ENCODE measurements around the gene PTPRT. TPM values are rescaled to one million over a fixed set of nuclear protein-coding genes. Genes with fewer than 3 reads are reported as not detected.

The PTPRT gene
- polyA plus RNA-seq, 1 donor: 0.78 TPM

DNA sequence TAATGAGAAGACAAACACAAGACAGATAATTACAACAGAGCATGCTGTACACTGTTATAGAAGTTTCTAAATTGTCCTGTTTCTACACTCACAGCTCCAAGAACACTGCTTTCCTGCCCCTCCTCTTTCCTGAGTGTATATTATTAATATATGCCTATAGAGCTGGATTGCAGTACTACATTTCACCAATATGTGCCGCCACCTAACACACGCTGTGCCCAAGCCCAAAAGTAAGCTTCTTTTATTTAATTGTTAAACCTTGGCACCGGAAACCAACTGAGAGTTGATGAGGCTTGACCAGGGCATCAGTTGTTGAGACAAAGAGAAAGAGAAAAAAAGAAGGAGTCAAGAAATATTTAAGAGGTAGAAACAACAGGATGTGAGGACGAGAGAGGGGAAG lies 16.0 kb upstream of the PTPRT start:
- no peaks in the 10 kb centered on the region for H3K9me3 ChIP-seq (ENCODE audit: control insufficient read depth, low read depth, low read length)
- no peak overlapping the region for H3K27ac ChIP-seq (ENCODE audit: low read length)
- no peak for DNase-seq
- no peaks in the 10 kb centered on the region for H3K36me3 ChIP-seq (ENCODE audit: control insufficient read depth, insufficient read depth, low read length)
- no peak overlapping the region for H3K4me3 ChIP-seq (ENCODE audit: low read length)
- H3K27me3 ChIP-seq (ENCODE audit: control insufficient read depth, insufficient read depth, low read length): no peaks in the 10 kb centered on the region
- 86% methylated on average over 1 of the region's 4 CpGs for WGBS (ENCODE audit: insufficient coverage, low lambda C conversion rate)
- no peaks in the 10 kb centered on the region for H3K4me1 ChIP-seq (ENCODE audit: control insufficient read depth, insufficient read depth, low read length)

GRCh38 chr20:43202100-43202499 lies 12.4 kb upstream of the PTPRT start:
- Histone ChIP-seq H3K27me3 (ENCODE audit: control insufficient read depth, insufficient read depth, low read length) (no peaks in the 10 kb centered on the region), H3K4me1 (ENCODE audit: control insufficient read depth, insufficient read depth, low read length) (no peaks in the 10 kb centered on the region), H3K27ac (ENCODE audit: low read length) (no peak overlapping the region), H3K4me3 (ENCODE audit: low read length) (no peak overlapping the region), H3K36me3 (ENCODE audit: control insufficient read depth, insufficient read depth, low read length) (no peaks in the 10 kb centered on the region), H3K9me3 (ENCODE audit: control insufficient read depth, low read depth, low read length) (no peaks in the 10 kb centered on the region)
- WGBS (ENCODE audit: insufficient coverage, low lambda C conversion rate): 83% methylated on average over 2 of the region's 6 CpGs
- no peak for DNase-seq

GRCh38 chr20:43198607-43199006 lies 8.9 kb upstream of the PTPRT start:
- no peak overlapping the region for H3K4me3 ChIP-seq (ENCODE audit: low read length)

GRCh38 chr20:43196243-43196642 lies 6.5 kb upstream of the PTPRT start:
- Histone ChIP-seq H3K4me3 (ENCODE audit: low read length) (no peak overlapping the region), H3K27me3 (ENCODE audit: control insufficient read depth, insufficient read depth, low read length) (peaks cover 12% of the 10 kb centered on the region), H3K27ac (ENCODE audit: low read length) (no peak overlapping the region), H3K36me3 (ENCODE audit: control insufficient read depth, insufficient read depth, low read length) (no peaks in the 10 kb centered on the region), H3K9me3 (ENCODE audit: control insufficient read depth, low read depth, low read length) (no peaks in the 10 kb centered on the region), H3K4me1 (ENCODE audit: control insufficient read depth, insufficient read depth, low read length) (no peaks in the 10 kb centered on the region)
- no CpG with 5 or more reads among the region's 3 CpGs for WGBS (ENCODE audit: insufficient coverage, low lambda C conversion rate)
- no peak for DNase-seq

More at GRCh38 chr20:43198607-43199006, 8.9 kb upstream of the PTPRT start:
- Histone ChIP-seq H3K27me3 (ENCODE audit: control insufficient read depth, insufficient read depth, low read length) (no peaks in the 10 kb centered on the region), H3K9me3 (ENCODE audit: control insufficient read depth, low read depth, low read length) (no peaks in the 10 kb centered on the region), H3K4me1 (ENCODE audit: control insufficient read depth, insufficient read depth, low read length) (no peaks in the 10 kb centered on the region), H3K27ac (ENCODE audit: low read length) (no peak overlapping the region), H3K36me3 (ENCODE audit: control insufficient read depth, insufficient read depth, low read length) (no peaks in the 10 kb centered on the region)
- DNase-seq: no peak
- no CpG with 5 or more reads among the region's 4 CpGs for WGBS (ENCODE audit: insufficient coverage, low lambda C conversion rate)

DNA sequence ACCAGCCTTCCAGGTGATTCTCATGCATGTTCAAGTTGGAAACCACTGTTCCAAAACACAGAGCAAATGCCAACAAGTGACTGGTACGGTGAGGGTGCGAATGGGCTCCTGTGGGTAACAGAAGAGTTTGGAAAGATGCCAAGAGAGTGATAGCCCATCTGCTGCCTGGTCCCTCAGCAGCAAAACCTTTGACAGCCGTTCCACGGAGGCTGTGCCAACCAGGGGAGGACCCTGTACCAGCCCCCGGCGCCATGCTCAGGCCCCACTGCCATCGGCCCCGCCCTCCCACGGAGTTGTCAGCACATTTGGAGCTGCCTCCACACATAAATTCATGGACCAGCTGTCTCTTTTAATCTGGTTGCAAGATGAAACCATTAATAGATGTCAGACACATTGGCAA lies 4.4 kb upstream of the PTPRT start:
- Histone ChIP-seq H3K36me3 (ENCODE audit: control insufficient read depth, insufficient read depth, low read length) (no peaks in the 10 kb centered on the region), H3K9me3 (ENCODE audit: control insufficient read depth, low read depth, low read length) (no peaks in the 10 kb centered on the region), H3K27ac (ENCODE audit: low read length) (no peak overlapping the region), H3K4me3 (ENCODE audit: low read length) (no peak overlapping the region), H3K27me3 (ENCODE audit: control insufficient read depth, insufficient read depth, low read length) (peaks cover 28% of the 10 kb centered on the region), H3K4me1 (ENCODE audit: control insufficient read depth, insufficient read depth, low read length) (no peaks in the 10 kb centered on the region)
- no peak for DNase-seq
- no CpG with 5 or more reads among the region's 9 CpGs for WGBS (ENCODE audit: insufficient coverage, low lambda C conversion rate)

DNA sequence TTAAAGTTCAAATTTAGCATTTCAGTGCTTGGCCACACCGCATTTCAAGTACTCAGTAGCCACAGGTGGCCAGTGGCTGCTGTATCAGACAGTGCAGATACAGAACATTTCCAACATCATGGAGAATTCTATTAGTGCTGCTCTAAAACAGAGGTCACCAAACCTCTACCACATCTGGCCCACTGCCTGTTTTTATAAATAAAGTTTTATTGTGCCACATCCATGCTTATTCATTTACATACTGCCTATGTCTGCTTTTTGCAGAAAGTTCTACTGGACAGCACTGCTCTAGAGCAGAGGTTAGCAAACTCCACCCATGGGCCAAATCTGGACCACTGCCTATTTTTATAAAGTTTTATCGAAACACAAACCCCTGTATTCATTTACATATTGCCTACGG lies 3.7 kb upstream of the PTPRT start:
- no peaks in the 10 kb centered on the region for H3K36me3 ChIP-seq (ENCODE audit: control insufficient read depth, insufficient read depth, low read length)
- H3K27me3 ChIP-seq (ENCODE audit: control insufficient read depth, insufficient read depth, low read length): peaks cover 34% of the 10 kb centered on the region
- WGBS (ENCODE audit: insufficient coverage, low lambda C conversion rate): 100% methylated on average over 1 of the region's 3 CpGs
- no peaks in the 10 kb centered on the region for H3K4me1 ChIP-seq (ENCODE audit: control insufficient read depth, insufficient read depth, low read length)
- no peak overlapping the region for H3K4me3 ChIP-seq (ENCODE audit: low read length)
- H3K9me3 ChIP-seq (ENCODE audit: control insufficient read depth, low read depth, low read length): no peaks in the 10 kb centered on the region
- no peak for DNase-seq
- H3K27ac ChIP-seq (ENCODE audit: low read length): no peak overlapping the region

GRCh38 chr20:43191946-43192863 lies 2.5 kb upstream of the PTPRT start:
- H3K27ac ChIP-seq (ENCODE audit: low read length): no peak overlapping the region
- WGBS (ENCODE audit: insufficient coverage, low lambda C conversion rate): no CpG with 5 or more reads among the region's 12 CpGs
- no peaks in the 10 kb centered on the region for H3K4me1 ChIP-seq (ENCODE audit: control insufficient read depth, insufficient read depth, low read length)
- H3K27me3 ChIP-seq (ENCODE audit: control insufficient read depth, insufficient read depth, low read length): peaks cover 45% of the 10 kb centered on the region
- H3K9me3 ChIP-seq (ENCODE audit: control insufficient read depth, low read depth, low read length): no peaks in the 10 kb centered on the region
- no peak overlapping the region for H3K4me3 ChIP-seq (ENCODE audit: low read length)
- no peak for DNase-seq
- no peaks in the 10 kb centered on the region for H3K36me3 ChIP-seq (ENCODE audit: control insufficient read depth, insufficient read depth, low read length)

DNA sequence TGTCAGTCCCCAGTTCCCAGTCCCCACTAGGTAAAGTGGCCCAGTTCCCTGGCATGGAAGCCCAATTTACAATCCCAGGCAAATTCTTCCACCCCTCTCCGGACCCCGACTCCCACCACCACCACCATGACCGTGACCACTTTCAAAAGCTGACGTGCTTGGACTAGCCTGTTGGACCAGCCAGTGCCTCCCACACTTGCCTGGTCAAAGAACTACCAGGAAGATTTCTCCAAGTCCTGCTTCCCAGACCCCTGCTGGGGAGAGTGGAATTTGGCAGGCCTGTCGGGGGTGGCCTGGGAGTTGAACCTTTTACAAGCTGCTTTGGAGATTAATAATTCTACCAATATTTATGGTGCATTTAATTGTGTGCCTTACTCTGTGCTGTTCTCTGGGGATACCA lies 1.4 kb upstream of the PTPRT start:
- no peaks in the 10 kb centered on the region for H3K4me1 ChIP-seq (ENCODE audit: control insufficient read depth, insufficient read depth, low read length)
- no CpG with 5 or more reads among the region's 5 CpGs for WGBS (ENCODE audit: insufficient coverage, low lambda C conversion rate)
- no peak overlapping the region for H3K4me3 ChIP-seq (ENCODE audit: low read length)
- peaks cover 45% of the 10 kb centered on the region for H3K27me3 ChIP-seq (ENCODE audit: control insufficient read depth, insufficient read depth, low read length)
- no peaks in the 10 kb centered on the region for H3K36me3 ChIP-seq (ENCODE audit: control insufficient read depth, insufficient read depth, low read length)
- no peaks in the 10 kb centered on the region for H3K9me3 ChIP-seq (ENCODE audit: control insufficient read depth, low read depth, low read length)
- no peak overlapping the region for H3K27ac ChIP-seq (ENCODE audit: low read length)
- DNase-seq: no peak

DNA sequence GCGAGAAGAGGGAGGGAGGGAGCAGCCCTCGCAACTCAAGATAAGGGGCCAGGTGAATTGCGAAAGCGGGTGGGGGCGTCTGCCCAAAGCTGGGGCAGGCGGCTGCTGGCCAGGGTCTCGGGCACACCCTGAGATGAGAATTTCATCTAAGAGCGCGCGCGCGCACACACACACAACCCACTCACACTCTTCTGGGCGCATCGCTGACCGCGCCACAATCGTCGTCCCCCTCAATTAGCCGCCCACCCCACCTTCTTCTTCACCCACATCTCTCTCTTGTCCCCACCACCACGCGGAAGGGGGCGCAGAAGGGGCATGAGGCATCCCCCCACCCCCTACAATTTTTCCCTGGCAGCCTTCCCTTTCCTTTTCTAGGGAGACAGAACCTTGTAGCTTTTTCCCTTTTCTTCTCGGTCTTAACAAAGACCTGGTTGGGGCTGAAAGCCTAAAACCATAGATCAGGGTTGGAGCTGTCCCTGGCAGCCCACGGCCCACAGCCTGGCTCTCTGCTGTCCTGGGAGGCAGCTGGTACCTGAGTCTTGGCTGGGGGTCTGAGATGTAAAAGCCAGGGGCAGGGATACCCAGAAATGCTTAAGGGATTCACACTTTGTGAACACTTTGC lies 737 bp upstream of the PTPRT start:
- Histone ChIP-seq H3K36me3 (ENCODE audit: control insufficient read depth, insufficient read depth, low read length) (no peaks in the 10 kb centered on the region), H3K27me3 (ENCODE audit: control insufficient read depth, insufficient read depth, low read length) (peaks cover 45% of the 10 kb centered on the region), H3K9me3 (ENCODE audit: control insufficient read depth, low read depth, low read length) (no peaks in the 10 kb centered on the region), H3K27ac (ENCODE audit: low read length) (no peak overlapping the region), H3K4me1 (ENCODE audit: control insufficient read depth, insufficient read depth, low read length) (no peaks in the 10 kb centered on the region), H3K4me3 (ENCODE audit: low read length) (no peak overlapping the region)
- DNase-seq: no peak
- 0% methylated on average over 1 of the region's 24 CpGs for WGBS (ENCODE audit: insufficient coverage, low lambda C conversion rate)

GRCh38 chr20:43188861-43189553 lies 699 bp downstream of the PTPRT start:
- Histone ChIP-seq H3K36me3 (ENCODE audit: control insufficient read depth, insufficient read depth, low read length) (no peaks in the 10 kb centered on the region), H3K4me3 (ENCODE audit: low read length) (no peak overlapping the region), H3K9me3 (ENCODE audit: control insufficient read depth, low read depth, low read length) (no peaks in the 10 kb centered on the region), H3K4me1 (ENCODE audit: control insufficient read depth, insufficient read depth, low read length) (no peaks in the 10 kb centered on the region), H3K27me3 (ENCODE audit: control insufficient read depth, insufficient read depth, low read length) (peaks cover 45% of the 10 kb centered on the region), H3K27ac (ENCODE audit: low read length) (no peak overlapping the region)
- no peak for DNase-seq
- WGBS (ENCODE audit: insufficient coverage, low lambda C conversion rate): no CpG with 5 or more reads among the region's 64 CpGs
